Transverse colon (tissue), 4 donors: ENCODE results near the gene CAT.

ENCODE experiments used
- EP300 ChIP-seq: sonication (generic); formaldehyde crosslinking; IDR thresholded peaks from one replicate; pipeline ENCODE4 v1.6.1; 2017; ENCODE audit warnings: antibody characterized with exemption, low read depth
- POLR2A ChIP-seq: fragments of 450-650 bp; IDR thresholded peaks from one replicate; pipeline ENCODE4 v1.6.1; 2016; ENCODE audit warnings: antibody characterized with exemption, mild to moderate bottlenecking, moderate library complexity
- POLR2AphosphoS5 ChIP-seq, 3 donors: sonication (generic); formaldehyde crosslinking; IDR thresholded peaks; one replicate each; pipeline ENCODE4 v1.6.1; 2016; ENCODE audit warnings: antibody characterized with exemption in 3 of 3
- TF ChIP-seq, protein P1 (sequence below), 5 experiments: fragments of 200-600 bp in 3 of 5; fragments of 450-650 bp in 2 of 5; sonication (generic) in 3 of 5; IDR thresholded peaks; 1 replicate in 2 of 5; 2 replicates in 3 of 5; pipeline ENCODE4 v1.5.1; 2016 to 2017; ENCODE audit warnings: antibody characterized with exemption in 5 of 5, inconsistent platforms in 3 of 5, mild to moderate bottlenecking in 2 of 5, moderate library complexity in 1 of 5

- TF ChIP-seq, protein P1, sequence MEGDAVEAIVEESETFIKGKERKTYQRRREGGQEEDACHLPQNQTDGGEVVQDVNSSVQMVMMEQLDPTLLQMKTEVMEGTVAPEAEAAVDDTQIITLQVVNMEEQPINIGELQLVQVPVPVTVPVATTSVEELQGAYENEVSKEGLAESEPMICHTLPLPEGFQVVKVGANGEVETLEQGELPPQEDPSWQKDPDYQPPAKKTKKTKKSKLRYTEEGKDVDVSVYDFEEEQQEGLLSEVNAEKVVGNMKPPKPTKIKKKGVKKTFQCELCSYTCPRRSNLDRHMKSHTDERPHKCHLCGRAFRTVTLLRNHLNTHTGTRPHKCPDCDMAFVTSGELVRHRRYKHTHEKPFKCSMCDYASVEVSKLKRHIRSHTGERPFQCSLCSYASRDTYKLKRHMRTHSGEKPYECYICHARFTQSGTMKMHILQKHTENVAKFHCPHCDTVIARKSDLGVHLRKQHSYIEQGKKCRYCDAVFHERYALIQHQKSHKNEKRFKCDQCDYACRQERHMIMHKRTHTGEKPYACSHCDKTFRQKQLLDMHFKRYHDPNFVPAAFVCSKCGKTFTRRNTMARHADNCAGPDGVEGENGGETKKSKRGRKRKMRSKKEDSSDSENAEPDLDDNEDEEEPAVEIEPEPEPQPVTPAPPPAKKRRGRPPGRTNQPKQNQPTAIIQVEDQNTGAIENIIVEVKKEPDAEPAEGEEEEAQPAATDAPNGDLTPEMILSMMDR (IDR thresholded peaks at IDR 0.05): no peak
- TF ChIP-seq POLR2AphosphoS5 (IDR thresholded peaks at IDR 0.05) (no peak), POLR2A (no peak), EP300 (no peak)
Measured at GRCh38 chr11:34426766-34427185, 12.0 kb upstream of the CAT start.
